Pancreas (tissue), 10 donors: ENCODE measurements around the gene RSU1. TPM values are rescaled to one million over a fixed set of nuclear protein-coding genes. Genes with fewer than 3 reads are reported as not detected.

Source experiments
- ATAC-seq, 4 donors: fragments of 200-7000 bp; cut with Tn5 transposase; one replicate each; pipeline versions ENCODE4 v1.8.0 to v1.9.1; 2020; ENCODE audit warnings: mild to moderate bottlenecking in 4 of 4, moderate library complexity in 4 of 4
- DNase-seq, 6 donors: peaks; one replicate each; pipeline ENCODE4 v3.0.0-alpha.2; 2020
- FAIRE-seq: peaks from 2 replicates; lab custom pipeline; 2012; peaks lifted over from hg19 to GRCh38; lab: Jason Lieb, UNC
- H3K27ac ChIP-seq, 4 donors: fragments of 200-600 bp; sonication (generic); 1 replicate in 3 of 4; 2 replicates in 1 of 4; pipeline versions ENCODE4 v1.5.0 to v1.8.0; 2020
- H3K27me3 ChIP-seq, 4 donors: fragments of 200-600 bp; one replicate each; pipeline ENCODE4 v1.8.0; 2021
- H3K36me3 ChIP-seq, 3 donors: fragments of 200-600 bp; sonication (generic) in 1 of 3; one replicate each; pipeline versions ENCODE4 v1.5.0 to v1.8.0; 2020 to 2021
- H3K4me1 ChIP-seq, 3 donors: fragments of 200-600 bp; one replicate each; pipeline ENCODE4 v1.8.0; 2021
- H3K4me3 ChIP-seq, 4 donors: fragments of 200-600 bp; sonication (generic) in 2 of 4; one replicate each; pipeline versions ENCODE4 v1.5.0 to v1.8.0; 2020 to 2021
- H3K9me3 ChIP-seq, 4 donors: fragments of 200-600 bp; one replicate each; pipeline ENCODE4 v1.8.0; 2021
- WGBS, 2 donors: extraction: QIAGEN DNeasy Blood & Tissue Kit; methylation state at CpG; one replicate each; pipeline ENCODE4 v1.1.7; 2013; 5-methylcytosine and 5-hydroxymethylcytosine counted together
- intact Hi-C, 3 donors: fragments of 100-400 bp; cut with DNase I; formaldehyde crosslinking; loops; one replicate each; pipeline versions ENCODE4 v1.11.1 to v1.14.2; 2022
- polyA plus RNA-seq, 2 donors: library from polyadenylated mRNA; stranded (reverse); fragments of 200-250 nt; gene quantifications; one replicate each; pipeline ENCODE4 v1.2.3, GENCODE V29; 2013
- total RNA-seq, 6 donors: library from RNA; stranded (reverse); fragmentation: NEBNext Ultra II Directional in 4 of 6; extraction: Animal tissue kit (Norgen Biotek cat#: 25700) in 4 of 6; gene quantifications; one replicate each; pipeline versions ENCODE4 v1.2.1 to v1.2.4, GENCODE V29; 2021 to 2023
- TF ChIP-seq, protein P1 (sequence below), 4 donors: fragments of 200-600 bp; sonication (generic) in 3 of 4; IDR thresholded peaks; one replicate each; pipeline versions ENCODE4 v1.5.0 to v1.8.0; 2021; ENCODE audit warnings: antibody characterized with exemption in 4 of 4
- donor health status: healthy with polysubstance abuse.
- donor health status: DM: no; HTN: no; CAD: no; lungs with moderate emphysema.
- donor health status: DM: no; HTN: no; CAD: no.
- donor health status: control.
- donor health status: control.
- donor health status: Bipolar disorder and iron deficiency.
- donor health status: DM: yes; HTN: yes; CAD: no.
- donor health status: DM: no; HTN: no; CAD: no.
- donor health status: DM: no; HTN: no; CAD: no.
- donor health status: DM: yes; HTN: yes; CAD: no.

Gene RSU1
- total and polyA plus RNA-seq, 8 donors, result 14.7 to 42.3 (median 29.6) TPM

DNA sequence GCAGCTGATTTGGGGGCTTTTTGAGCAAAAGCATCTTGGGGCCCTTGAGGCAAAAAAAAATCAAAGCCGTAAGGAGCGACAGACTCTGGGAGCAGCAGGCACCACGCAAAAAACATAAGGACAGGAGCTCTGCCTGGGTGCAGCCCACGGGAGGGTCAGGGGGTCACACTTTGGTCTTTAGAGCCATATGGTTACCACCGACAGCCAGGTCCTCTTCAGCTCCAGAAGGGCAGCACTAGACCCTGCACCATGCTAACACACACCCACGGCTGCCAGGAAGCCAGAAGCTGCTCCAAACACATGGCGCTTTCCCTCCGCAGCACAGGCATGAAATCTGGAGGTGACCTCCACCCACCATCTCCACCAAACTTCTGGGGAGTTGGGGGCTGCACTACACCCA lies 47.1 kb downstream of the RSU1 start:
- TF ChIP-seq, protein P1, sequence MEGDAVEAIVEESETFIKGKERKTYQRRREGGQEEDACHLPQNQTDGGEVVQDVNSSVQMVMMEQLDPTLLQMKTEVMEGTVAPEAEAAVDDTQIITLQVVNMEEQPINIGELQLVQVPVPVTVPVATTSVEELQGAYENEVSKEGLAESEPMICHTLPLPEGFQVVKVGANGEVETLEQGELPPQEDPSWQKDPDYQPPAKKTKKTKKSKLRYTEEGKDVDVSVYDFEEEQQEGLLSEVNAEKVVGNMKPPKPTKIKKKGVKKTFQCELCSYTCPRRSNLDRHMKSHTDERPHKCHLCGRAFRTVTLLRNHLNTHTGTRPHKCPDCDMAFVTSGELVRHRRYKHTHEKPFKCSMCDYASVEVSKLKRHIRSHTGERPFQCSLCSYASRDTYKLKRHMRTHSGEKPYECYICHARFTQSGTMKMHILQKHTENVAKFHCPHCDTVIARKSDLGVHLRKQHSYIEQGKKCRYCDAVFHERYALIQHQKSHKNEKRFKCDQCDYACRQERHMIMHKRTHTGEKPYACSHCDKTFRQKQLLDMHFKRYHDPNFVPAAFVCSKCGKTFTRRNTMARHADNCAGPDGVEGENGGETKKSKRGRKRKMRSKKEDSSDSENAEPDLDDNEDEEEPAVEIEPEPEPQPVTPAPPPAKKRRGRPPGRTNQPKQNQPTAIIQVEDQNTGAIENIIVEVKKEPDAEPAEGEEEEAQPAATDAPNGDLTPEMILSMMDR (IDR thresholded peaks at IDR 0.05), result no peak
- H3K4me1 ChIP-seq, result no peaks in the 10 kb centered on the region
- no peaks in the 10 kb centered on the region for H3K27me3 ChIP-seq
- intact Hi-C loops, result no loop called here
- H3K9me3 ChIP-seq, result no peaks in the 10 kb centered on the region
- DNase-seq (no peak), ATAC-seq (no peak), FAIRE-seq (no peak)
- H3K4me3 ChIP-seq, result no peak overlapping the region
- WGBS, 2 donors, result 95% methylated on average over 8 of the region's 8 CpGs
- no peaks in the 10 kb centered on the region for H3K36me3 ChIP-seq
- no peak overlapping the region for H3K27ac ChIP-seq

GRCh38 chr10:16769331-16769730 lies 47.9 kb downstream of the RSU1 start:
- Histone ChIP-seq H3K27me3 (no peaks in the 10 kb centered on the region), H3K9me3 (no peaks in the 10 kb centered on the region), H3K27ac (no peak overlapping the region), H3K36me3 (no peaks in the 10 kb centered on the region), H3K4me3 (no peak overlapping the region), H3K4me1 (no peaks in the 10 kb centered on the region)
- 90 to 94% methylated on average over 7 of the region's 7 CpGs for WGBS, 2 donors
- intact Hi-C loops, result no loop called here
- FAIRE-seq (no peak), ATAC-seq (no peak), DNase-seq (no peak)
- TF ChIP-seq, protein P1 (IDR thresholded peaks at IDR 0.05), result no peak

- Histone ChIP-seq H3K27me3 (no peaks in the 10 kb centered on the region), H3K27ac (no peak overlapping the region), H3K36me3 (no peaks in the 10 kb centered on the region), H3K9me3 (no peaks in the 10 kb centered on the region), H3K4me1 (no peaks in the 10 kb centered on the region), H3K4me3 (no peak overlapping the region)
- FAIRE-seq (no peak), ATAC-seq (no peak), DNase-seq (no peak)
- TF ChIP-seq, protein P1 (IDR thresholded peaks at IDR 0.05), result no peak
- intact Hi-C loops, result no loop called here
- 89 to 97% methylated on average over 5 of the region's 5 CpGs for WGBS, 2 donors
Observed at GRCh38 chr10:16768702-16769101, 48.5 kb downstream of the RSU1 start.

DNA sequence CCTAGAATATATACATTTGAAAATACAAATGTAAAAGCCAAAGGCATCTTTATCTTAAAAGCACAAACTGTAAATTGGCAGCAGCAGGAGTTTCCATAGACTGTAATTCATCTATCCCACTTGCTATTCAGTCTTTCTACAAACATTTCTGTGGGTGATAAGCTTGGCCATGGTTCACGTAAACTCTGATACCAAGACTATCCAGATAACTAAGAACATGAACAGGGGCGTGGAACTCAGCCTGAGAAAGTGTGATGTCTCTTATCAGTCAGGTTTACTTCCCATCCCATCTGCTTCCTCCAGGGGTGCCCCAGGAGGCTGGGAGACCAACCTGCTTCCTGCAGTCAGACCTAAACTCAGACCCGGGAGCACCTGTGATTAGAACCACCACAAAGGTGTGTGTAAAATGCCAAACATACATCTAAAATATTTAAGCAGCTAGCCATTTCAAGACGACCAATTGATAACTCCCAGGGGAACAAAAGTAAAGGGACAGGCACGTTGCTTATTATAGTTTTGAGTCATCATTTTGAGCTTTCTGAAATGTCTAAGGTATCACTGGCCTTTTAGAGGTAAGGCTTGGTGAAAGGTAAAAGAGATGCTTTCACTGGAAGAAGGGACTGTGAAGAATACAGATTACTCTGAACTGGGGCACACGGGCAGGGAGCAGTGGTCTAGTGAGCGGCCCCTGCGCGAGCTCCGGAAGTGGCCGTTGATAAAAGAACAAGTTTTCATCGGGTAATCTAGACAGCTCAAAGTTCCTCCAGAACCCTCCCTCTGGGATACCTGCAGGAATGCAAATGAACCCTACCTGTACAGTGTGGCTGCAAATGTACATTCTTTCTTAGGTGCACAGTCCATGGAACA lies 51.5 kb downstream of the RSU1 start:
- TF ChIP-seq, protein P1 (IDR thresholded peaks at IDR 0.05), result no peak
- no peak for DNase-seq

DNA sequence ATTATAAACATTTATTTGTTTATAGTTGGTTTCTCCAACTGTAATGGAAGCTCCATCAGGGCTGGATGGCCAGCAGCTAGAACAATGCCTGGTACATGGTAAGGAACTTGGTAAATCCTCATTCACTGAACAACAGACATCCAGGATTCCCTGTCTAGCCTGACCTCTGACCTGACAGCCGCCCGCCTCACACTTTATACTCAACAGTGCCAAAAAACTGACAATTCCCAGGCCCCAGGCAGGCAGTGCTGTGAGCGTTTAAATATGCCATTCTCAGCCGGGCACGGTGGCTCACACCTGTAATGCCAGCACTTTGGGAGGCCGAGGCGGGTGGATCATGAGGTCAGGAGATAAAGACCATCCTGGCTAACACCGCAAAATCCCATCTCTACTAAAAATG lies 55.9 kb downstream of the RSU1 start:
- FAIRE-seq (no peak), DNase-seq (no peak), ATAC-seq (no peak)
- no peaks in the 10 kb centered on the region for H3K9me3 ChIP-seq
- TF ChIP-seq, protein P1 (IDR thresholded peaks at IDR 0.05), result no peak
- WGBS, 2 donors, result 92 to 95% methylated on average over 8 of the region's 8 CpGs
- no peak overlapping the region for H3K27ac ChIP-seq
- no peak overlapping the region for H3K4me3 ChIP-seq
- intact Hi-C loops, result no loop called here
- H3K4me1 ChIP-seq, result no peaks in the 10 kb centered on the region
- no peaks in the 10 kb centered on the region for H3K36me3 ChIP-seq
- H3K27me3 ChIP-seq, result no peaks in the 10 kb centered on the region

More for the DNA sequence above, 51.5 kb downstream of the RSU1 start:
- 61 to 68% methylated on average over 12 of the region's 12 CpGs for WGBS, 2 donors
- H3K4me1 ChIP-seq, result no peaks in the 10 kb centered on the region
- H3K36me3 ChIP-seq, result no peaks in the 10 kb centered on the region
- H3K27me3 ChIP-seq, result no peaks in the 10 kb centered on the region
- ATAC-seq, result no peak
- H3K9me3 ChIP-seq, result no peaks in the 10 kb centered on the region
- FAIRE-seq, result no peak
- no peak overlapping the region for H3K27ac ChIP-seq
- no peak overlapping the region for H3K4me3 ChIP-seq
- intact Hi-C loops, result no loop called here
